H1 (cell line): Measurements from ENCODE around the gene CDKL1. TPM values are rescaled to one million over a fixed set of nuclear protein-coding genes. Genes with fewer than 3 reads are reported as not detected.

Experiments used
- CTCF ChIA-PET: fragments of 300-600 bp; sonication (Branson Sonifier 250); formaldehyde crosslinking; loops from one replicate; lab custom pipeline; 2021; ENCODE audit not compliant: partially characterized antibody; lab: Charles Lee
- POLR2A ChIA-PET: fragments of 300-600 bp; sonication (Branson Sonifier 250); formaldehyde crosslinking; loops from one replicate; lab custom pipeline; 2021; ENCODE audit warnings: inconsistent platforms; ENCODE audit not compliant: partially characterized antibody; lab: Charles Lee
- DNase-seq, 2 experiments: peaks; one replicate each; pipeline versions ENCODE4 v3.0.0 to v3.0.0-alpha.2; 2010 to 2022; ENCODE audit warnings: low spot score in 2 of 2, low read depth in 1 of 2, mixed read lengths in 1 of 2
- FAIRE-seq: peaks from 2 replicates; lab custom pipeline; 2011; peaks lifted over from hg19 to GRCh38; lab: Jason Lieb, UNC
- H2AFZ ChIP-seq: 2 replicates; pipeline ENCODE4 v1.8.1; 2012; ENCODE audit warnings: low read length, inconsistent platforms
- H2AK5ac ChIP-seq: 2 replicates; pipeline ENCODE4 v1.6.1; 2013; ENCODE audit warnings: low read depth, low read length
- H2BK120ac ChIP-seq: replicated peaks from 2 replicates; pipeline ENCODE3; 2013; ENCODE audit warnings: low read depth, low read length, inconsistent platforms
- H2BK12ac ChIP-seq: 2 replicates; pipeline ENCODE4 v1.6.1; 2013; ENCODE audit warnings: low read depth, low read length
- H2BK15ac ChIP-seq: 2 replicates; pipeline ENCODE4 v1.6.1; 2013; ENCODE audit warnings: low read length
- H2BK20ac ChIP-seq: 2 replicates; pipeline ENCODE4 v1.6.1; 2013; ENCODE audit warnings: low read length
- H2BK5ac ChIP-seq: 2 replicates; pipeline ENCODE4 v1.6.1; 2013; ENCODE audit warnings: low read depth, low read length
- H3K14ac ChIP-seq: 2 replicates; pipeline ENCODE4 v1.6.1; 2013; ENCODE audit warnings: inconsistent platforms; ENCODE audit not compliant: insufficient read length
- H3K18ac ChIP-seq: 2 replicates; pipeline ENCODE4 v1.6.1; 2013; ENCODE audit warnings: low read length; ENCODE audit errors: extremely low read depth
- H3K23ac ChIP-seq: 2 replicates; pipeline ENCODE4 v1.6.1; 2013; ENCODE audit warnings: inconsistent platforms; ENCODE audit not compliant: insufficient read length
- H3K23me2 ChIP-seq: 2 replicates; pipeline ENCODE4 v1.6.1; 2013; ENCODE audit warnings: low read depth, low read length
- H3K27ac ChIP-seq: 2 replicates; pipeline ENCODE4 v1.6.1; 2011; ENCODE audit warnings: low read depth, low read length, inconsistent platforms
- H3K27me3 ChIP-seq, 4 experiments: replicated peaks in 1 of 4; 1 replicate in 1 of 4; 2 replicates in 3 of 4; pipeline versions ENCODE4 v1.6.1 to v1.8.1; 2011 to 2013; ENCODE audit warnings: low read length in 3 of 4, mild to moderate bottlenecking in 3 of 4, inconsistent platforms in 2 of 4, mixed read lengths in 2 of 4, moderate library complexity in 1 of 4; ENCODE audit not compliant: control insufficient read depth in 3 of 4, insufficient read depth in 3 of 4; ENCODE audit errors: extremely low read depth in 1 of 4
- H3K36me3 ChIP-seq, 4 experiments: 2 replicates each; pipeline versions ENCODE4 v1.6.1 to v1.8.1; 2011 to 2013; ENCODE audit warnings: mild to moderate bottlenecking in 4 of 4, low read length in 3 of 4, moderate library complexity in 2 of 4, control low read depth in 1 of 4, inconsistent platforms in 1 of 4; ENCODE audit not compliant: insufficient read depth in 4 of 4, control insufficient read depth in 2 of 4
- H3K4ac ChIP-seq: replicated peaks from 2 replicates; pipeline ENCODE3; 2013; ENCODE audit warnings: low read length, low read depth, mixed read lengths, inconsistent platforms; ENCODE audit not compliant: insufficient read length
- H3K4me1 ChIP-seq, 4 experiments: replicated peaks in 1 of 4; 1 replicate in 1 of 4; 2 replicates in 3 of 4; pipeline versions ENCODE4 v1.6.1 to v1.8.1; 2011 to 2013; ENCODE audit warnings: low read length in 3 of 4, inconsistent platforms in 2 of 4, mixed read lengths in 1 of 4; ENCODE audit not compliant: insufficient read depth in 4 of 4, control insufficient read depth in 3 of 4
- H3K4me2 ChIP-seq, 2 experiments: 2 replicates each; pipeline versions ENCODE4 v1.6.1 to v1.8.1; 2011 to 2013; ENCODE audit warnings: low read depth in 2 of 2, low read length in 2 of 2, control low read depth in 1 of 2, inconsistent platforms in 1 of 2, mild to moderate bottlenecking in 1 of 2; ENCODE audit not compliant: insufficient read depth in 1 of 2
- H3K4me3 ChIP-seq, 4 experiments: fragments of 200-600, 300-600 bp in 1 of 4; sonication (generic), shearing (Covaris generic), sonication (Bioruptor Twin) in 1 of 4; 2 replicates each; pipeline versions ENCODE4 v1.5.1 to v1.8.1; 2011 to 2016; ENCODE audit warnings: low read length in 4 of 4, low read depth in 3 of 4, control low read depth in 2 of 4, inconsistent platforms in 2 of 4, mild to moderate bottlenecking in 2 of 4, mixed read lengths in 1 of 4, moderate library complexity in 1 of 4; ENCODE audit not compliant: insufficient read depth in 2 of 4; ENCODE audit errors: extremely low read depth in 1 of 4
- H3K56ac ChIP-seq: replicated peaks from 2 replicates; pipeline ENCODE3; 2013; ENCODE audit warnings: low read depth, mild to moderate bottlenecking, mixed read lengths, low read length, inconsistent platforms; ENCODE audit not compliant: insufficient read length
- H3K79me1 ChIP-seq: 2 replicates; pipeline ENCODE4 v1.6.1; 2013; ENCODE audit warnings: low read depth, low read length, control low read depth
- H3K79me2 ChIP-seq, 2 experiments: 2 replicates each; pipeline versions ENCODE4 v1.6.1 to v1.8.1; 2012 to 2013; ENCODE audit warnings: low read length in 2 of 2, mild to moderate bottlenecking in 2 of 2, inconsistent platforms in 1 of 2; ENCODE audit not compliant: insufficient read depth in 2 of 2, control insufficient read depth in 1 of 2
- H3K9ac ChIP-seq, 4 experiments: replicated peaks in 1 of 4; 1 replicate in 1 of 4; 2 replicates in 3 of 4; pipeline versions ENCODE4 v1.6.1 to v1.8.1; 2011 to 2013; ENCODE audit warnings: low read depth in 3 of 4, low read length in 3 of 4, control low read depth in 2 of 4, mild to moderate bottlenecking in 2 of 4, moderate library complexity in 2 of 4, inconsistent platforms in 1 of 4; ENCODE audit errors: extremely low read depth in 1 of 4
- H3K9me3 ChIP-seq, 2 experiments: 2 replicates each; pipeline versions ENCODE4 v1.6.1 to v1.8.1; 2012 to 2013; ENCODE audit warnings: mild to moderate bottlenecking in 2 of 2, moderate library complexity in 2 of 2, control low read depth in 1 of 2, inconsistent platforms in 1 of 2, low read depth in 1 of 2, low read length in 1 of 2, mixed read lengths in 1 of 2; ENCODE audit not compliant: insufficient read depth in 2 of 2
- H4K20me1 ChIP-seq, 2 experiments: replicated peaks in 1 of 2; 2 replicates each; pipeline versions ENCODE3 to v1.8.1; 2011 to 2013; ENCODE audit warnings: inconsistent platforms in 2 of 2, low read length in 2 of 2, mild to moderate bottlenecking in 1 of 2; ENCODE audit not compliant: insufficient read depth in 2 of 2, control insufficient read depth in 1 of 2
- H4K5ac ChIP-seq: 2 replicates; pipeline ENCODE4 v1.6.1; 2013; ENCODE audit warnings: low read length, low read depth, mixed read lengths, inconsistent platforms; ENCODE audit not compliant: insufficient read length
- H4K8ac ChIP-seq: 2 replicates; pipeline ENCODE4 v1.8.0; 2013; ENCODE audit warnings: mild to moderate bottlenecking, moderate library complexity, low read length, inconsistent platforms; ENCODE audit not compliant: insufficient read depth; ENCODE audit errors: extremely low read depth
- H4K91ac ChIP-seq: replicated peaks from 2 replicates; pipeline ENCODE3; 2013; ENCODE audit warnings: low read length, mixed read lengths, inconsistent platforms; ENCODE audit not compliant: insufficient read length
- EGR1 ChIP-seq: IDR thresholded peaks from 2 replicates; pipeline ENCODE4 v1.6.1; 2011; ENCODE audit warnings: low read depth, low read length, borderline replicate concordance
- SP2 ChIP-seq: IDR thresholded peaks from 2 replicates; pipeline ENCODE4 v1.6.1; 2012; ENCODE audit warnings: mild to moderate bottlenecking, low read length, inconsistent platforms
- TBP ChIP-seq: IDR thresholded peaks from 2 replicates; pipeline ENCODE4 v1.6.1; 2011; ENCODE audit warnings: low read depth, low read length, improper control_type of control experiment
- WGBS, 2 experiments: shearing (Covaris generic) in 1 of 2; methylation state at CpG; one replicate each; pipeline versions ENCODE4 v1.1.6 to v1.1.7; 2013 to 2015; ENCODE audit warnings: low lambda C conversion rate in 2 of 2, mixed read lengths in 2 of 2, inconsistent platforms in 1 of 2, low coverage in 1 of 2, missing lambda C conversion rate in 1 of 2; ENCODE audit not compliant: insufficient replicate concordance in 2 of 2, insufficient coverage in 1 of 2, insufficient read length in 1 of 2; ENCODE audit errors: extremely low coverage in 1 of 2, missing lambda C conversion rate in 1 of 2; 5-methylcytosine and 5-hydroxymethylcytosine counted together
- polyA plus RNA-seq, 7 experiments: library from polyadenylated mRNA; depleted of rRNA in 3 of 7; stranded (reverse) in 5 of 7; unstranded in 2 of 7; fragments of >200 nt in 5 of 7; fragments of 200-250 nt in 2 of 7; gene quantifications; 1 replicate in 5 of 7; 2 replicates in 1 of 7; 4 replicates in 1 of 7; pipeline versions ENCODE4 v1.2.1 to v1.2.3, GENCODE V29; 2011 to 2013; ENCODE audit warnings: missing spikeins in 2 of 7, mixed read lengths in 2 of 7
- total RNA-seq: library from RNA; stranded (reverse); fragmentation: NEBNext Ultra II Directional; extraction: Animal tissue kit (Norgen Biotek cat#: 25700); gene quantifications from 2 replicates; pipeline ENCODE4 v1.2.1, GENCODE V29; 2021

The CDKL1 gene
- total and polyA plus RNA-seq, 2 of the 8 experiments (the other 6 are each of a cell fraction or from before 2014, with no cell fraction given), result 1.2 to 2.2 TPM

GRCh38 chr14:50377550-50378085 is 19.1 kb downstream of the CDKL1 start:
- Histone ChIP-seq H3K4me3 (no peak overlapping the region), H4K5ac (no peak overlapping the region), H3K18ac (no peak overlapping the region), H3K9ac (no peak overlapping the region), H2AK5ac (no peak overlapping the region), H2AFZ (no peak overlapping the region), H2BK20ac (no peak overlapping the region), H3K14ac (no peak overlapping the region), H3K56ac (no peak overlapping the region), H2BK5ac (no peak overlapping the region), H3K27ac (no peak overlapping the region), H3K4ac (no peak overlapping the region), H4K8ac (no peak overlapping the region), H3K27me3 (no peaks in the 10 kb centered on the region), H2BK120ac (no peak overlapping the region), H3K9me3 (no peaks in the 10 kb centered on the region), H4K20me1 (no peaks in the 10 kb centered on the region), H3K23ac (no peak overlapping the region), H2BK15ac (no peak overlapping the region), H3K79me1 (no peaks in the 10 kb centered on the region), H3K36me3 (no peaks in the 10 kb centered on the region), H3K23me2 (no peaks in the 10 kb centered on the region), H2BK12ac (no peak overlapping the region), H3K4me1 (no peaks in the 10 kb centered on the region), H4K91ac (no peak overlapping the region), H3K4me2 (no peak overlapping the region), H3K79me2 (no peaks in the 10 kb centered on the region)
- POLR2A ChIA-PET, result no interaction called here
- no peak for FAIRE-seq
- 86% methylated on average over 4 of the region's 4 CpGs; no CpG with 5 or more reads in 1 of the 2 experiments for WGBS, 2 experiments
- CTCF ChIA-PET, result interaction anchor here (0.6 to 1.1 kb wide), 3 partner anchors 27 to 223 kb away, joined by 3 to 4 read pairs (median 4); no protein-coding TSS in a partner anchor
- DNase-seq, result peak in 1 of 2 experiments; percentile 38
- TF ChIP-seq EGR1 (no peak), SP2 (no peak), TBP (no peak)
